Liver (tissue), 3 donors: ENCODE measurements around the gene ABHD17A.

Source experiments
- ATF3 ChIP-seq: IDR thresholded peaks from 2 replicates; pipeline ENCODE4 v1.6.1; 2016; ENCODE audit warnings: antibody characterized with exemption
- CTCF ChIP-seq: fragments of 150-350 bp; IDR thresholded peaks from 2 replicates; pipeline ENCODE4 v1.5.1; 2017; ENCODE audit warnings: improper control_type of control experiment, low read depth, low read length; ENCODE audit not compliant: missing input control
- FOXA2 ChIP-seq: IDR thresholded peaks from 2 replicates; pipeline ENCODE4 v1.6.1; 2016; ENCODE audit warnings: antibody characterized with exemption
- GABPA ChIP-seq, 2 donors: IDR thresholded peaks in 1 of 2; conservative IDR thresholded peaks in 1 of 2; 2 replicates each; pipeline ENCODE4 v1.6.1; 2016; ENCODE audit warnings: antibody characterized with exemption in 2 of 2, mild to moderate bottlenecking in 1 of 2, moderate library complexity in 1 of 2
- MAX ChIP-seq: IDR thresholded peaks from 2 replicates; pipeline ENCODE4 v1.6.1; 2016; ENCODE audit warnings: antibody characterized with exemption
- RAD21 ChIP-seq, 2 donors: IDR thresholded peaks; 2 replicates each; pipeline ENCODE4 v1.6.1; 2016; ENCODE audit warnings: antibody characterized with exemption in 2 of 2, mild to moderate bottlenecking in 2 of 2
- REST ChIP-seq: IDR thresholded peaks from 2 replicates; pipeline ENCODE4 v1.6.1; 2016; ENCODE audit warnings: antibody characterized with exemption, mild to moderate bottlenecking
- RXRA ChIP-seq, 2 donors: IDR thresholded peaks; 2 replicates each; pipeline ENCODE4 v1.6.1; 2017 to 2018; ENCODE audit warnings: antibody characterized with exemption in 2 of 2, mild to moderate bottlenecking in 1 of 2
- TAF1 ChIP-seq: conservative IDR thresholded peaks from 2 replicates; pipeline ENCODE4 v1.6.1; 2016; ENCODE audit warnings: antibody characterized with exemption, mild to moderate bottlenecking
- YY1 ChIP-seq: IDR thresholded peaks from 2 replicates; pipeline ENCODE4 v1.6.1; 2016; ENCODE audit warnings: antibody characterized with exemption, mild to moderate bottlenecking
- donor health status: healthy.
- donor health status: healthy.

GRCh38 chr19:1883784-1884183, 1.5 kb downstream of the ABHD17A start:
- TF ChIP-seq FOXA2 (no peak), RXRA (IDR thresholded peaks at IDR 0.05) (no peak), GABPA (IDR thresholded peaks at IDR 0.05 in 1 of 2, conservative IDR thresholded peaks at IDR 0.05 in 1 of 2) (no peak), CTCF (no peak), YY1 (no peak), RAD21 (IDR thresholded peaks at IDR 0.05) (no peak), REST (no peak), MAX (no peak), ATF3 (no peak), TAF1 (no peak)
